ENCODE data around the gene PIGB. TPM values are rescaled to one million over a fixed set of nuclear protein-coding genes. Genes with fewer than 3 reads are reported as not detected.
"Not testable (repeated sequence)": the region's sequence is repeated elsewhere in the genome, so short reads cannot be mapped to it uniquely, and the experiment has no call there.

Gene PIGB
- total RNA-seq, 2 donors from 2014 or later, result 13.0 to 15.3 TPM

DNA sequence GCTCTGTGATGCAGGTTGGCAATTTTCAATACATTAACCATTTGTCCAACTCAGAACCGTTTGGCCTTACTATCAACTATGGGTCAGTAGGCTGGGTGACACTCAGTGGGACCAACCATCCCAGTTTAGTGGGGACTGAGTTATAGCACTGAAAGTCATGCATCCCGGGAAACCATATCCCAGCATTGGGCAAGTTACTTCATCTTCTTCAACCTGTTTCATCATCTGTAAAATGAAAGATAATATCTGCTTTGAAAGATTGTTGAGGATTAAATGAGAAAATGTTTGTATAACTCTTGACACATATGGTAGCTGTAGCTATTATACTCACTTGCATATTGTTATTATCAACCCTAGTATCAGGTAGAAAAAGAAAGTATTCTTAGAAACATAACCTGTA lies 41.3 kb upstream of the PIGB start:
- Histone ChIP-seq H3K27ac (peak overlapping the region; percentile 41 to 54), H3K27me3 (replicated peaks; ENCODE audit: insufficient read depth) (no peaks in the 10 kb centered on the region), H3K9me3 (no peaks in the 10 kb centered on the region), H3K4me1 (replicated peaks) (peaks cover 5% of the 10 kb centered on the region), H3K4me3 (no peak overlapping the region), H3K36me3 (no peaks in the 10 kb centered on the region)
- DNase-seq (ENCODE audit: low spot score), result no peak
- 88% methylated on average over 2 of the region's 2 CpGs for WGBS
- TF ChIP-seq POLR2AphosphoS5 (IDR thresholded peaks at IDR 0.05) (no peak), POLR2A (IDR thresholded peaks at IDR 0.05) (no peak)
- TF ChIP-seq, protein P1, sequence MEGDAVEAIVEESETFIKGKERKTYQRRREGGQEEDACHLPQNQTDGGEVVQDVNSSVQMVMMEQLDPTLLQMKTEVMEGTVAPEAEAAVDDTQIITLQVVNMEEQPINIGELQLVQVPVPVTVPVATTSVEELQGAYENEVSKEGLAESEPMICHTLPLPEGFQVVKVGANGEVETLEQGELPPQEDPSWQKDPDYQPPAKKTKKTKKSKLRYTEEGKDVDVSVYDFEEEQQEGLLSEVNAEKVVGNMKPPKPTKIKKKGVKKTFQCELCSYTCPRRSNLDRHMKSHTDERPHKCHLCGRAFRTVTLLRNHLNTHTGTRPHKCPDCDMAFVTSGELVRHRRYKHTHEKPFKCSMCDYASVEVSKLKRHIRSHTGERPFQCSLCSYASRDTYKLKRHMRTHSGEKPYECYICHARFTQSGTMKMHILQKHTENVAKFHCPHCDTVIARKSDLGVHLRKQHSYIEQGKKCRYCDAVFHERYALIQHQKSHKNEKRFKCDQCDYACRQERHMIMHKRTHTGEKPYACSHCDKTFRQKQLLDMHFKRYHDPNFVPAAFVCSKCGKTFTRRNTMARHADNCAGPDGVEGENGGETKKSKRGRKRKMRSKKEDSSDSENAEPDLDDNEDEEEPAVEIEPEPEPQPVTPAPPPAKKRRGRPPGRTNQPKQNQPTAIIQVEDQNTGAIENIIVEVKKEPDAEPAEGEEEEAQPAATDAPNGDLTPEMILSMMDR (IDR thresholded peaks at IDR 0.05), result no peak
- intact Hi-C loops (cut with DNase I), result no loop called here

DNA sequence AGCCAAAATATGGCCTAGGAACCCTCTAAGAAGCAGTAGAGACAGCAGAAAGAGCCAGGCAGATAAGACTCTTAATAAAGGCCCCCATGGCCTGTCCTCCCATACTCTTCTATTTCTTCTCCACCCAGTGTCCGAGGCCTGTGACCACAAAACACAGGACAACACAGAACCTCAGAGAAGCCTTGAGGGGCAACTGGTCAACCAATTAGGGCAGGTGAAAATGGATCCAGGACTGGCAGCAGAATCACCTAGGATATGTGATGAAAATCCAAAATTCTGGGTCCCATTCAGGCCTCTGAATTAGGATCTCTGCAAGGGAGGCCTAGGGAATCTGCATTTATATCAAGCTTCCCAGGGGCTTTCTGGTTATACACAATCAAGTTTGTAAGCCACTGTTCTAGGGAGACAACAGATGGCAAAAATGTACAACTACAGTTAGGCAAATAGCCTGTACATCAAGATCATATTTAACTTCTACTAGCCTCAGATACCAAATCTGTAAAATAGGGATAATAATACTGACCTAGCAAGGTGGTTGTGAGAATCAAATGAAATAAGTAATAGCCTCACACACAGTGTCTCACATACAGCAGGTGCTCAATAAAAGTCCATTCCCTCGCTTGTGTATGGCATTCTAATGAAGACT lies 39.8 kb upstream of the PIGB start:
- Histone ChIP-seq H3K27ac (peak overlapping the region; percentile 10 to 27), H3K4me1 (replicated peaks) (peaks cover 8% of the 10 kb centered on the region), H3K4me3 (no peak overlapping the region), H3K36me3 (no peaks in the 10 kb centered on the region), H3K27me3 (replicated peaks; ENCODE audit: insufficient read depth) (no peaks in the 10 kb centered on the region), H3K9me3 (no peaks in the 10 kb centered on the region)
- TF ChIP-seq, protein P1 (IDR thresholded peaks at IDR 0.05), result no peak
- TF ChIP-seq POLR2A (IDR thresholded peaks at IDR 0.05), result no peak
- no peak for TF ChIP-seq POLR2AphosphoS5 (IDR thresholded peaks at IDR 0.05)
- DNase-seq (ENCODE audit: low spot score), result no peak
- 80% methylated on average over 2 of the region's 2 CpGs for WGBS
- intact Hi-C loops (cut with DNase I), result no loop called here

DNA sequence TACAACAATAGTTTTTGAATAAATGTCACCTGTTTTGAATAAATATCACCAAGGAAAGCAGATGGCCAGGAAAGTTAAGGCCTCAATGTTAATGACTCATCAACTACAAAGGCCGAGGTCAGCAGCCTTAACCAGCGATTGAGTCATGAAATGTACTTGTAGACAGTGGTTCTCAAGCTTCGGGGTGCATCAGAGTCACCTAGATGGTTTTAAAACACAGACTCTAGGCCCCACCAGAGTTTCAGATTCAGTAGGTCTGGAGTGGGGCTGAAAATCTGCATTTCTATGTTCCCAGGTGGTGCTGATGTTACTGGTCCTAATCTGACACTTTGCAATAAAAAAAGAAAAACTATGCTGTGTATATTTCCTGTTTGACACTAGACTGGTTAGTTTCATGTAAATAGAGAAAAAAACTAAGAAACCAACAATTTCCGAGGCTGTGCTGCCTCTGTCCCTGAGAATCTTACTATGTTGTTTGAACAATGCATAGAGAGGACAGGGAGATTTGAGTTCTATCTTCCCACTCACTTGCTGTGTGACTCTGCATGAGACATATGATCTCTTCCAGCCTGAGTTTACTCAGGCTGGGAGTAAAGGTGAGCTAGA lies 39.2 kb upstream of the PIGB start:
- no peaks in the 10 kb centered on the region for H3K9me3 ChIP-seq
- TF ChIP-seq, protein P1 (IDR thresholded peaks at IDR 0.05), result no peak
- TF ChIP-seq POLR2AphosphoS5 (IDR thresholded peaks at IDR 0.05) (no peak), POLR2A (IDR thresholded peaks at IDR 0.05) (no peak)
- intact Hi-C loops (cut with DNase I), result no loop called here
- H3K27ac ChIP-seq, result peak overlapping the region; percentile 10 to 27
- no peak overlapping the region for H3K4me3 ChIP-seq
- H3K27me3 ChIP-seq (replicated peaks; ENCODE audit: insufficient read depth), result no peaks in the 10 kb centered on the region
- DNase-seq (ENCODE audit: low spot score), result no peak
- H3K4me1 ChIP-seq (replicated peaks), result peaks cover 8% of the 10 kb centered on the region
- WGBS, result 69% methylated on average over 4 of the region's 4 CpGs
- no peaks in the 10 kb centered on the region for H3K36me3 ChIP-seq

DNA sequence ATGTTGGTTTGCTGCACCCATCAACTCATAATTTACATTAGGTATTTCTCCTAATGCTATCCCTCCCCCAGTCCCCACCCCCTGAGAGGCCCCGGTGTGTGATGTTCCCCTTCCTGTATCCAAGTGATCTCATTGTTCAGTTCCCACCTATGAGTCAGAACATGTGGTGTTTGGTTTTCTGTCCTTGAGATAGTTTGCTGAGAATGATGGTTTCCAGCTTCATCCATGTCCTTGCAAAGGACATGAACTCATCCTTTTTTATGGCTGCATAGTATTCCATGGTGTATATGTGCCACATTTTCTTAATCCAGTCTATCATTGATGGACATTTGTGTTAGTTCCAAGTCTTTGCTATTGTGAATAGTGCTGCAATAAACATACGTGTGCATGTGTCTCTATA lies 38.4 kb upstream of the PIGB start:
- H3K9me3 ChIP-seq; DNase-seq (ENCODE audit: low spot score); H3K4me3 ChIP-seq; H3K4me1 ChIP-seq (replicated peaks); H3K36me3 ChIP-seq; intact Hi-C loops (cut with DNase I); H3K27me3 ChIP-seq (replicated peaks; ENCODE audit: insufficient read depth): not testable (repeated sequence)
- 91% methylated on average over 2 of the region's 2 CpGs for WGBS
- H3K27ac ChIP-seq, result peak overlapping the region in 1 of 2 donors; percentile 10

DNA sequence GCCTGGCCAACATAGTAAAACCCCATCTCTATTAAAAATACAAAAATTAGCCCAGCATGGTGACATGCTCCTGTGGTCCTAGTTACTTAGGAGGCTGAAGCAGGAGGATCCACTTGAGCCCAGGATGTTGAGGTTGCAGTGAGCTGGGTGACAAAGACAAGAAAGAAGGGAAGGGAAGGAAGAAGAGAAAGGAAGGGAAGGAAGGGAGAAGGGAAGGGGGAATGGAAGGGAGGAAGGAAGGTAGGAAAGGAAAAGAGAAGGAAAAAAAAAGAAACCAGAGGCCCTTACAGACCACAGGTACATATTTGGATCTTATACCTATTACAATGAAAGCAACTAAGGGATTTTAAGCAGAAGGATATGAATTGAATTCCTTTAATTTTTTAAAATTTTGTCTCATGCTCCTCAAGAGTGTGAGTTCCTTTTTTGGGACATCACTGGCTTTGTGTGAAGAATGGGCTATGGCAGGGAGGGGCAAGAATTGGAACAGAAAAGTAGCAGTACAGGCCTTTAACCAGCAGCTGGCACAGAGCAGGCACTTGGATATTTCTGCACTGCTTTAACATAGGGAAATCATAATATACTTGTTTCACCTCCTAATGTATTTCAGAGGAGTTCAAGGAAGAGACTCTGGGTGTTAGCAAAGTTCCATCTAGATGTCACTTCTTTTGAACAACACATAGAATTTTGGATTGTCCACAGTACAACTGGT lies 37.3 kb upstream of the PIGB start:
- peak overlapping the region; percentile 11 to 97 for H3K27ac ChIP-seq
- TF ChIP-seq, protein P1 (IDR thresholded peaks at IDR 0.05), result no peak
- TF ChIP-seq POLR2A (IDR thresholded peaks at IDR 0.05) (no peak), POLR2AphosphoS5 (IDR thresholded peaks at IDR 0.05) (no peak)
- DNase-seq (ENCODE audit: low spot score), result no peak
- H3K9me3 ChIP-seq, result no peaks in the 10 kb centered on the region
- H3K4me3 ChIP-seq, result no peak overlapping the region
- peaks cover 8% of the 10 kb centered on the region for H3K4me1 ChIP-seq (replicated peaks)
- no peaks in the 10 kb centered on the region for H3K27me3 ChIP-seq (replicated peaks; ENCODE audit: insufficient read depth)
- intact Hi-C loops (cut with DNase I), result no loop called here
- H3K36me3 ChIP-seq, result no peaks in the 10 kb centered on the region
